Measurements from ENCODE around the gene ZNF174. TPM values are rescaled to one million over a fixed set of nuclear protein-coding genes. Genes with fewer than 3 reads are reported as not detected.

Gene ZNF174
- total RNA-seq, result 10.3 and 15.7 TPM in 2 replicates

DNA sequence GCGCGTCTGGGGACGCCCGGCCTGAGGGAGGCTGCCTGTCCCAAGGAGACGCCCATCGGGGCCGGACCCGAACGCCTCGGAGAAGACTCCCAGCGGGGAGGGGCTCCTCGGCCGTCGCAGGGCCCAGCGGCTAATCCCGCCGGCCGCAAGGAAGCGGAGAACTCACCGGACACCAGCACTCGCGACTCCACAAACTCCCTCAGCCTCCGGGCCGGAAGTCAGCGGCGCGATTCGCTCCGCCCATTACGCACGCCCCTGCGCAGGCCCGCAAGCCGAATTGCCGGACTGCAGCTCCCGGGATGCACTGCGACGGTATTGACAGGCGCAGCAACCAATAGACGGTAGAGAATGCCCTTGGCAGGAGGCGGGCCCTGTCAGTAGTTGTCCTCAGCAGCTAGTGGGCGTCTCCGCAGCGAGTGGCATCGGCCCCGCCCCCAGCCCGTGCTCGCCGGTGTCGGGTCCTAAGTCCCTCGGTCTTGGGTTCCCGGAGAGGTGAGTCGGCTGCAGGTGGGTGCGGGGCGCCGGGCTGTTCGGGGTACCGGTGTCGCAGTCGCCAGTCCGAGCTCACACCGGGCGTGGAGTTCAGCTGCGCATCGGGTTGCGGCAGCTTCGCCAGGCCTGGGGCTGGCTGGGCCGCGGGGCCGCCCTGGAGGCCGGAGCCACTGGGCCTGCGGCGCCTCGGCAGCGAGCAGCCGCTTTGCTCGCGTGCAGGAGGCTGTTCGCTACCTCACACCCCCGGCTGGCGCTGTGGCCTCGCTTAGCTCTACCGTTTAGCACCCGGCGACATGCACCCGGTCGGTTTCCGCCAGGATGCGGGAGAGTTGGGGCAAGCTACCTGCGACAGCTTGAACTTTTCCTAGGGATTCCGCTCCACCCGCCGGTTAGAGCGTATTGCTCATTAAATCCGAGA, at the start of gene ZNF174, which contains the start of gene ZSCAN32:
TSS of gene ZNF174 (plus strand) at position 437 of the 910 bp plus-strand sequence. CDS start 790 bp downstream, outside the sequence.
TSS of gene ZSCAN32 (minus strand) at position 226 of the 910 bp plus-strand sequence. CDS start 3,447 bp downstream, outside the sequence.

DNA sequence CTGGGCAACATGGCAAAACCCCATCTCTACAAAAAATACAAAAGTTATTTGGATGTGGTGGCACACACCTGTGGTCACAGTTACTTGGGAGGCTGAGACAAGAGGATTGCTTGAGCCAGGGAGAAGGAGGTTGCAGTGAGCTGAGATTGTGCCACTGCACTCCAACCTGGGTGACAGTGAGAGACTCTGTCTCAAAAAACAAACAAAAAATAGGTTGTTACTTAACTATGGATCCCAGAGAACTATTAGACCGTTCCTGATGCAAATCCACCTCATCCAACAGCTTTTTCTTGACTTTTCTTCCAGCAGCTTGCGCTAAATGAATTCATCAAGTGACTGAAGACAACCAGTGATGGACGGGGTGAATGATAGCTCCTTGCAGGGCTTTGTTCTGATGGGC, 45.4 kb upstream of the ZNF174 start, which contains the start of gene OR2C1:
TSS of gene OR2C1 (plus strand) at position 301 of the 400 bp plus-strand sequence. CDS start at position 353, 52 bp downstream.

DNA sequence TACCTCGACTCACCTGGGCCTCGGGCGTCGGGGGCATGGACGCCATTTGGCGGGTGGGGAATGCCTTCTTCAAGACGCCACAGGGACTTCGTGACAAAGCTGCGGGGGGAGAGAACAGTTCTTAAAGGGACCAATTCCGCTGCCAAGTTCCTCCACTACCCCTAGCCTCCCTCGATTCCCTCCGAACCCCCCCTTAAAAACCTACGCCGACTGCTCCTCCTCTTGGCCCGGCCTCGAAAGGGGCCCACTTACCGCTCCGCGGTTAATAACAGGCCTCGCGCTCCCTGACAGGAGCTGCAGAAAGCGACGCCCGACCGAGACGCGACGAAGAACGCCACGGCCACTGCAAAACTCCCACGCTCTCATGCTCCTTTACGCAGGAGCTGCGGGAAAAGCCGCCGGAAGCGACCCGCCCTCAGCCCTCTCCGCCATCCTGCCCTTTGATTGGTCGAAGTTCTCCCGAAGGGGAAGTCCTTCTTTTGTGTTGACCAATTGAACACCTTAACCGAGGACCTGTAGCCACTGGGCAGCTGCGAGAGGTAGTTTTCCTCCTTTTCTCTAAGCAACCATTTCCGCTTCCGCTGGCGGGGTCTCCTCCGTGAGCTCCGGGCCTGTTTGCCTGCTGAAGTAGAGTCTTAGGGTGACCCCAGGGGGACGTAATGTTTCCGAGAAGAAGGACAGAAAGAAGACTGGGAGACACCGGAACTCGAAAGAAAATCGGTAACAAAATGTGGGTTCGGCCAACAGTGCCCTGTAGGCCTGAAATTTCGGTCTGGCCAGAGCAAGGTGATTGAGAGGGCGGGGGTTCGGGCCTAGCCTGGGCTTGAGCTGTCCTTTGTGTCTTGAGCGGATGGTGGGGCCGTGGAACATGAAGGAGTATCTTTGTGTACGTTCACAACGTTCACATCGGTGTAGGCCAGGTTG, 42.4 kb downstream of the ZNF174 start, which contains the start of the genes NAA60 and ZNF597:
TSS of gene NAA60 (plus strand) at position 573 of the 924 bp plus-strand sequence. CDS start 32,548 bp downstream, outside the sequence.
TSS of gene ZNF597 (minus strand) at position 397 of the 924 bp plus-strand sequence. CDS start at position 46, 351 bp downstream.

Other genes starting within 250 kb of the ZNF174 start
- gene OR1F1, start 213.0 kb upstream of the ZNF174 start, total RNA-seq, result not detected in 2 replicates
- gene ZNF200, start 166.1 kb upstream of the ZNF174 start, total RNA-seq, result 8.1 and 9.4 TPM in 2 replicates
- gene MEFV, start 144.6 kb upstream of the ZNF174 start, total RNA-seq, result not detected in 2 replicates
- gene ZNF263, start 117.7 kb upstream of the ZNF174 start, total RNA-seq, result 46.5 and 54.7 TPM in 2 replicates
- 2.5 and 2.8 TPM in 2 replicates for gene TIGD7, start 95.8 kb upstream of the ZNF174 start, total RNA-seq
- 15.4 and 19.0 TPM in 2 replicates for gene ZNF75A, start 95.7 kb upstream of the ZNF174 start, total RNA-seq
- not detected in 2 replicates for gene OR2C1, start 45.3 kb upstream of the ZNF174 start, total RNA-seq
- gene ZSCAN32, start 211 bp upstream of the ZNF174 start, total RNA-seq, result 11.5 and 16.2 TPM in 2 replicates
- 1.3 and 1.8 TPM in 2 replicates for gene ZNF597, start 42.3 kb downstream of the ZNF174 start, total RNA-seq
- gene NAA60, start 42.5 kb downstream of the ZNF174 start, total RNA-seq, result 16.8 and 19.1 TPM in 2 replicates
- gene C16orf90, start 94.3 kb downstream of the ZNF174 start, total RNA-seq, result not detected in 2 replicates
- 10.5 and 12.6 TPM in 2 replicates for gene CLUAP1, start 99.8 kb downstream of the ZNF174 start, total RNA-seq
- under 0.01 TPM in 1 of 2 replicates, not detected in the other for gene NLRC3, start 176.2 kb downstream of the ZNF174 start, total RNA-seq
- gene SLX4, start 210.4 kb downstream of the ZNF174 start, total RNA-seq, result 2.2 and 3.4 TPM in 2 replicates